Mesendoderm (in vitro differentiated cells): Measurements from ENCODE around the gene NEDD4L.

ENCODE experiments used
- DNase-seq: peaks from one replicate; pipeline ENCODE4 v3.0.0; 2013
- H2AK5ac ChIP-seq: 2 replicates; pipeline ENCODE4 v1.6.1; 2013; ENCODE audit warnings: low read length, inconsistent platforms
- H2BK120ac ChIP-seq: 2 replicates; pipeline ENCODE4 v1.6.1; 2013; ENCODE audit warnings: low read depth, mild to moderate bottlenecking, low read length, moderate library complexity, mixed read lengths
- H2BK15ac ChIP-seq: replicated peaks from 2 replicates; pipeline ENCODE4 v1.6.1; 2013; ENCODE audit warnings: low read depth, mild to moderate bottlenecking, moderate library complexity
- H2BK5ac ChIP-seq: 2 replicates; pipeline ENCODE4 v1.6.1; 2013; ENCODE audit warnings: low read length, inconsistent platforms
- H3K18ac ChIP-seq: 2 replicates; pipeline ENCODE4 v1.6.1; 2013; ENCODE audit warnings: mild to moderate bottlenecking, low read length, mixed read lengths
- H3K23ac ChIP-seq: one replicate; pipeline ENCODE4 v1.6.1; 2013; ENCODE audit warnings: low read length
- H3K27ac ChIP-seq: 2 replicates; pipeline ENCODE4 v1.5.1; 2013; ENCODE audit warnings: low read depth, mild to moderate bottlenecking, inconsistent platforms, low read length, moderate library complexity
- H3K27me3 ChIP-seq: 2 replicates; pipeline ENCODE4 v1.6.1; 2013; ENCODE audit warnings: low read length, control low read depth, mild to moderate bottlenecking, inconsistent platforms; ENCODE audit not compliant: insufficient read depth, poor library complexity
- H3K36me3 ChIP-seq: 2 replicates; pipeline ENCODE4 v1.6.1; 2013; ENCODE audit warnings: low read length, inconsistent platforms; ENCODE audit not compliant: control insufficient read depth, insufficient read depth
- H3K4ac ChIP-seq: one replicate; pipeline ENCODE4 v1.6.1; 2013; ENCODE audit warnings: low read depth, mild to moderate bottlenecking, low read length, moderate library complexity
- H3K4me1 ChIP-seq: 2 replicates; pipeline ENCODE4 v1.6.1; 2013; ENCODE audit warnings: low read depth, low read length, inconsistent platforms; ENCODE audit not compliant: control insufficient read depth
- H3K4me2 ChIP-seq: 2 replicates; pipeline ENCODE4 v1.6.1; 2013; ENCODE audit warnings: low read length
- H3K4me3 ChIP-seq: 2 replicates; pipeline ENCODE4 v1.5.1; 2013; ENCODE audit warnings: mild to moderate bottlenecking, low read length
- H3K56ac ChIP-seq: one replicate; pipeline ENCODE4 v1.6.1; 2013; ENCODE audit warnings: low read length
- H3K79me1 ChIP-seq: 2 replicates; pipeline ENCODE4 v1.6.1; 2013; ENCODE audit warnings: low read length, inconsistent platforms
- H3K79me2 ChIP-seq: 2 replicates; pipeline ENCODE4 v1.6.1; 2013; ENCODE audit warnings: mild to moderate bottlenecking, low read length; ENCODE audit not compliant: control insufficient read depth, insufficient read depth
- H3K9ac ChIP-seq: 2 replicates; pipeline ENCODE4 v1.6.1; 2013; ENCODE audit warnings: low read length, inconsistent platforms
- H4K5ac ChIP-seq: one replicate; pipeline ENCODE4 v1.6.1; 2013; ENCODE audit warnings: low read length
- H4K8ac ChIP-seq: one replicate; pipeline ENCODE4 v1.6.1; 2013; ENCODE audit warnings: low read depth, mild to moderate bottlenecking, control low read depth, low read length, moderate library complexity
- WGBS: extraction: QIAGEN DNeasy Blood & Tissue Kit; methylation state at CpG from one replicate; pipeline ENCODE4 v1.1.7; 2013; ENCODE audit warnings: low lambda C conversion rate, missing lambda C conversion rate; ENCODE audit not compliant: insufficient coverage; ENCODE audit errors: extremely low coverage; 5-methylcytosine and 5-hydroxymethylcytosine counted together

Gene NEDD4L

GRCh38 chr18:58303363-58303762, 259.3 kb downstream of the NEDD4L start:
- no peak overlapping the region for H3K4me3 ChIP-seq
- no peaks in the 10 kb centered on the region for H3K4me1 ChIP-seq
- no peak overlapping the region for H3K9ac ChIP-seq
- no peak for DNase-seq
- H3K27me3 ChIP-seq, result no peaks in the 10 kb centered on the region
- H3K36me3 ChIP-seq, result no peaks in the 10 kb centered on the region
- H4K5ac ChIP-seq, result no peak overlapping the region
- H2AK5ac ChIP-seq, result no peak overlapping the region
- H3K79me2 ChIP-seq, result no peaks in the 10 kb centered on the region
- no peak overlapping the region for H3K23ac ChIP-seq
- H3K79me1 ChIP-seq, result peaks cover 5% of the 10 kb centered on the region
- no peak overlapping the region for H3K18ac ChIP-seq
- H2BK120ac ChIP-seq, result no peak overlapping the region
- no peak overlapping the region for H4K8ac ChIP-seq
- no peak overlapping the region for H2BK5ac ChIP-seq
- no peak overlapping the region for H3K56ac ChIP-seq
- H3K4ac ChIP-seq, result no peak overlapping the region
- H3K4me2 ChIP-seq, result no peak overlapping the region
- H3K27ac ChIP-seq, result no peak overlapping the region
- no peak overlapping the region for H2BK15ac ChIP-seq
- no CpG with 5 or more reads among the region's 3 CpGs for WGBS

GRCh38 chr18:58305792-58306191, 261.8 kb downstream of the NEDD4L start:
- H3K56ac ChIP-seq, result no peak overlapping the region
- no peak overlapping the region for H2BK5ac ChIP-seq
- H3K4ac ChIP-seq, result no peak overlapping the region
- DNase-seq, result no peak
- H3K4me3 ChIP-seq, result no peak overlapping the region
- peaks cover 2% of the 10 kb centered on the region for H3K79me1 ChIP-seq
- no peak overlapping the region for H2BK120ac ChIP-seq
- no peak overlapping the region for H2AK5ac ChIP-seq
- no peak overlapping the region for H4K8ac ChIP-seq
- H3K23ac ChIP-seq, result no peak overlapping the region
- no peaks in the 10 kb centered on the region for H3K79me2 ChIP-seq
- no peak overlapping the region for H2BK15ac ChIP-seq
- H3K4me1 ChIP-seq, result no peaks in the 10 kb centered on the region
- no peak overlapping the region for H3K27ac ChIP-seq
- no CpG with 5 or more reads among the region's 3 CpGs for WGBS
- no peaks in the 10 kb centered on the region for H3K27me3 ChIP-seq
- H3K36me3 ChIP-seq, result no peaks in the 10 kb centered on the region
- no peak overlapping the region for H3K4me2 ChIP-seq
- no peak overlapping the region for H3K18ac ChIP-seq
- no peak overlapping the region for H4K5ac ChIP-seq
- H3K9ac ChIP-seq, result no peak overlapping the region

GRCh38 chr18:58307441-58307840, 263.4 kb downstream of the NEDD4L start:
- Histone ChIP-seq H3K79me2 (peaks cover 1% of the 10 kb centered on the region), H3K56ac (no peak overlapping the region), H2BK15ac (no peak overlapping the region), H3K36me3 (no peaks in the 10 kb centered on the region), H3K4me1 (no peaks in the 10 kb centered on the region), H4K5ac (no peak overlapping the region), H3K4ac (no peak overlapping the region), H2AK5ac (no peak overlapping the region), H3K27ac (no peak overlapping the region), H3K9ac (no peak overlapping the region), H3K4me2 (no peak overlapping the region), H2BK120ac (no peak overlapping the region), H3K4me3 (no peak overlapping the region), H4K8ac (no peak overlapping the region), H3K27me3 (no peaks in the 10 kb centered on the region), H2BK5ac (no peak overlapping the region), H3K79me1 (peaks cover 6% of the 10 kb centered on the region), H3K18ac (no peak overlapping the region), H3K23ac (no peak overlapping the region)
- DNase-seq, result no peak
- no CpG with 5 or more reads among the region's 3 CpGs for whole genome bisulfite sequencing

- peaks cover 5% of the 10 kb centered on the region for H3K79me2 ChIP-seq
- H3K9ac ChIP-seq, result no peak overlapping the region
- H4K8ac ChIP-seq, result no peak overlapping the region
- peak overlapping the region; percentile 15 for H3K23ac ChIP-seq
- no peak overlapping the region for H2BK15ac ChIP-seq
- H3K4ac ChIP-seq, result no peak overlapping the region
- no peaks in the 10 kb centered on the region for H3K27me3 ChIP-seq
- H4K5ac ChIP-seq, result no peak overlapping the region
- no peaks in the 10 kb centered on the region for H3K4me1 ChIP-seq
- no peaks in the 10 kb centered on the region for H3K36me3 ChIP-seq
- H2AK5ac ChIP-seq, result no peak overlapping the region
- H3K27ac ChIP-seq, result no peak overlapping the region
- H2BK120ac ChIP-seq, result no peak overlapping the region
- WGBS, result no CpG with 5 or more reads among the region's 8 CpGs
- no peak overlapping the region for H3K18ac ChIP-seq
- no peak overlapping the region for H2BK5ac ChIP-seq
- no peak overlapping the region for H3K4me3 ChIP-seq
- no peak overlapping the region for H3K4me2 ChIP-seq
- DNase-seq, result no peak
- peaks cover 8% of the 10 kb centered on the region for H3K79me1 ChIP-seq
- H3K56ac ChIP-seq, result no peak overlapping the region
These were observed 264.4 kb downstream of the NEDD4L start for GRCh38 chr18:58308463-58308862.

GRCh38 chr18:58309099-58309498, 265.1 kb downstream of the NEDD4L start:
- H2BK120ac ChIP-seq, result no peak overlapping the region
- no peak overlapping the region for H3K4ac ChIP-seq
- H2BK15ac ChIP-seq, result no peak overlapping the region
- no peaks in the 10 kb centered on the region for H3K27me3 ChIP-seq
- H3K18ac ChIP-seq, result no peak overlapping the region
- WGBS, result no CpG with 5 or more reads among the region's 8 CpGs
- H3K4me3 ChIP-seq, result no peak overlapping the region
- no peaks in the 10 kb centered on the region for H3K36me3 ChIP-seq
- peaks cover 6% of the 10 kb centered on the region for H3K79me2 ChIP-seq
- no peak overlapping the region for H3K9ac ChIP-seq
- H3K27ac ChIP-seq, result no peak overlapping the region
- H3K4me2 ChIP-seq, result no peak overlapping the region
- no peak overlapping the region for H4K8ac ChIP-seq
- H3K56ac ChIP-seq, result no peak overlapping the region
- H3K23ac ChIP-seq, result no peak overlapping the region
- no peaks in the 10 kb centered on the region for H3K4me1 ChIP-seq
- no peak for DNase-seq
- no peak overlapping the region for H4K5ac ChIP-seq
- no peak overlapping the region for H2AK5ac ChIP-seq
- H2BK5ac ChIP-seq, result no peak overlapping the region
- H3K79me1 ChIP-seq, result peaks cover 9% of the 10 kb centered on the region

- Histone ChIP-seq H3K18ac (no peak overlapping the region), H4K5ac (no peak overlapping the region), H4K8ac (no peak overlapping the region), H2AK5ac (no peak overlapping the region), H3K4me1 (no peaks in the 10 kb centered on the region), H3K56ac (no peak overlapping the region), H2BK5ac (no peak overlapping the region), H3K23ac (no peak overlapping the region), H3K4ac (no peak overlapping the region), H3K79me2 (peaks cover 6% of the 10 kb centered on the region), H3K27me3 (no peaks in the 10 kb centered on the region), H3K27ac (no peak overlapping the region), H3K79me1 (peaks cover 11% of the 10 kb centered on the region), H3K9ac (no peak overlapping the region), H3K4me3 (no peak overlapping the region), H3K4me2 (no peak overlapping the region), H2BK120ac (no peak overlapping the region), H2BK15ac (no peak overlapping the region), H3K36me3 (no peaks in the 10 kb centered on the region)
- no CpG with 5 or more reads among the region's 7 CpGs for WGBS
- no peak for DNase-seq
These were observed 265.7 kb downstream of the NEDD4L start for GRCh38 chr18:58309610-58310239.
